Lower leg skin (tissue), 3 donors: Measurements from ENCODE around the gene KDM5C.

ENCODE experiments used
- CTCF ChIP-seq, 3 donors: fragments of 450-650 bp; IDR thresholded peaks; one replicate each; pipeline ENCODE4 v1.5.1; 2016; ENCODE audit warnings: antibody characterized with exemption in 3 of 3, mild to moderate bottlenecking in 3 of 3, moderate library complexity in 2 of 3
- POLR2A ChIP-seq, 2 donors: fragments of 450-650 bp; IDR thresholded peaks; one replicate each; pipeline ENCODE4 v1.6.1; 2016 to 2017; ENCODE audit warnings: antibody characterized with exemption in 2 of 2, mild to moderate bottlenecking in 1 of 2, moderate library complexity in 1 of 2

GRCh38 chrX:53237056-53237455, 12.0 kb upstream of the KDM5C start:
- no peak for TF ChIP-seq CTCF (IDR thresholded peaks at IDR 0.05)
- TF ChIP-seq POLR2A (IDR thresholded peaks at IDR 0.05): no peak
